Measurements from ENCODE around the gene FAM13A.

DNA sequence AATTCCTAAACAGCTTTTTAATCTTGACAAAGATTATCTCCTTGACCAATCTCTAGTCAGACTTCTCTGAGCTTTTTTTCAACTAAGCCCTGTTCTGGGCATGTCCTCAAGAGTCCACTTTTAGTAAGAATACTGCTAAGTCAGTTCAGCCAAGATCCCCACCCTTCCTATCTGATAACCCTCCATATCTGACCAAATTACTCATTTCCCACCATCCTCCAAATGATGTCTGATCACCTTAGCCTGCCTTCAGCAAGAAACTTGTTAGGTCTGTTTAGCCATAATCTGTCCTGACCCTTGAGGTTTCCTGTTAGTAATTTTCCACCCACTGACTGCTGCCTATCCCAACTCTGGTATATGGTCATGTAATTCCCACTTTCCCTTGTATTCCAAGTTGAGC is 65.2 kb downstream of the FAM13A start:
- TF ChIP-seq, protein P1, sequence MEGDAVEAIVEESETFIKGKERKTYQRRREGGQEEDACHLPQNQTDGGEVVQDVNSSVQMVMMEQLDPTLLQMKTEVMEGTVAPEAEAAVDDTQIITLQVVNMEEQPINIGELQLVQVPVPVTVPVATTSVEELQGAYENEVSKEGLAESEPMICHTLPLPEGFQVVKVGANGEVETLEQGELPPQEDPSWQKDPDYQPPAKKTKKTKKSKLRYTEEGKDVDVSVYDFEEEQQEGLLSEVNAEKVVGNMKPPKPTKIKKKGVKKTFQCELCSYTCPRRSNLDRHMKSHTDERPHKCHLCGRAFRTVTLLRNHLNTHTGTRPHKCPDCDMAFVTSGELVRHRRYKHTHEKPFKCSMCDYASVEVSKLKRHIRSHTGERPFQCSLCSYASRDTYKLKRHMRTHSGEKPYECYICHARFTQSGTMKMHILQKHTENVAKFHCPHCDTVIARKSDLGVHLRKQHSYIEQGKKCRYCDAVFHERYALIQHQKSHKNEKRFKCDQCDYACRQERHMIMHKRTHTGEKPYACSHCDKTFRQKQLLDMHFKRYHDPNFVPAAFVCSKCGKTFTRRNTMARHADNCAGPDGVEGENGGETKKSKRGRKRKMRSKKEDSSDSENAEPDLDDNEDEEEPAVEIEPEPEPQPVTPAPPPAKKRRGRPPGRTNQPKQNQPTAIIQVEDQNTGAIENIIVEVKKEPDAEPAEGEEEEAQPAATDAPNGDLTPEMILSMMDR (IDR thresholded peaks at IDR 0.05) = no peak
- no peak for TF ChIP-seq POLR2AphosphoS5 (IDR thresholded peaks at IDR 0.05)

Measured in prostate gland (tissue), 2 donors.